ENCODE results near the gene FBXO31.
"Not testable (repeated sequence)": the region's sequence is repeated elsewhere in the genome, so short reads cannot be mapped to it uniquely, and the experiment has no call there.

The FBXO31 gene

GRCh38 chr16:87389245-87389644 lies 5.7 kb upstream of the FBXO31 start:
- Histone ChIP-seq H3K9ac (ENCODE audit: low read length) (no peak overlapping the region), H3K4me1 (ENCODE audit: control insufficient read depth, insufficient read depth, low read length) (peaks cover 19% of the 10 kb centered on the region), H3K36me3 (ENCODE audit: control insufficient read depth, insufficient read depth, low read length) (no peaks in the 10 kb centered on the region), H3K27ac (ENCODE audit: low read depth, low read length) (no peak overlapping the region), H3K4me3 (ENCODE audit: low read length) (no peak overlapping the region), H3K27me3 (ENCODE audit: control insufficient read depth, insufficient read depth, low read length) (no peaks in the 10 kb centered on the region)

GRCh38 chr16:87388818-87389134 lies 5.2 kb upstream of the FBXO31 start:
- Histone ChIP-seq H3K9ac (ENCODE audit: low read length) (no peak overlapping the region), H3K4me1 (ENCODE audit: control insufficient read depth, insufficient read depth, low read length) (peaks cover 17% of the 10 kb centered on the region), H3K4me3 (ENCODE audit: low read length) (no peak overlapping the region), H3K27me3 (ENCODE audit: control insufficient read depth, insufficient read depth, low read length) (no peaks in the 10 kb centered on the region), H3K27ac (ENCODE audit: low read depth, low read length) (peak overlapping the region; percentile 85), H3K36me3 (ENCODE audit: control insufficient read depth, insufficient read depth, low read length) (no peaks in the 10 kb centered on the region)

- Histone ChIP-seq H3K4me3 (ENCODE audit: low read length) (peak overlapping the region; percentile 44), H3K36me3 (ENCODE audit: control insufficient read depth, insufficient read depth, low read length) (no peaks in the 10 kb centered on the region), H3K9ac (ENCODE audit: low read length) (no peak overlapping the region), H3K27me3 (ENCODE audit: control insufficient read depth, insufficient read depth, low read length) (no peaks in the 10 kb centered on the region), H3K4me1 (ENCODE audit: control insufficient read depth, insufficient read depth, low read length) (peaks cover 12% of the 10 kb centered on the region), H3K27ac (ENCODE audit: low read depth, low read length) (peak overlapping the region; percentile 85)
These were observed 4.6 kb upstream of the FBXO31 start for GRCh38 chr16:87387942-87388817.

GRCh38 chr16:87384875-87385167 lies 1.2 kb upstream of the FBXO31 start:
- H3K9ac ChIP-seq (ENCODE audit: low read length); H3K27me3 ChIP-seq (ENCODE audit: control insufficient read depth, insufficient read depth, low read length); H3K36me3 ChIP-seq (ENCODE audit: control insufficient read depth, insufficient read depth, low read length); H3K27ac ChIP-seq (ENCODE audit: low read depth, low read length): not testable (repeated sequence)
- Histone ChIP-seq H3K4me1 (ENCODE audit: control insufficient read depth, insufficient read depth, low read length) (peaks cover 28% of the 10 kb centered on the region), H3K4me3 (ENCODE audit: low read length) (peak overlapping the region; percentile 86)

GRCh38 chr16:87384162-87384874 lies 742 bp upstream of the FBXO31 start:
- Histone ChIP-seq H3K36me3 (ENCODE audit: control insufficient read depth, insufficient read depth, low read length) (no peaks in the 10 kb centered on the region), H3K27me3 (ENCODE audit: control insufficient read depth, insufficient read depth, low read length) (no peaks in the 10 kb centered on the region), H3K9ac (ENCODE audit: low read length) (peak overlapping the region; percentile 77), H3K4me3 (ENCODE audit: low read length) (peak overlapping the region; percentile 86), H3K4me1 (ENCODE audit: control insufficient read depth, insufficient read depth, low read length) (peaks cover 28% of the 10 kb centered on the region), H3K27ac (ENCODE audit: low read depth, low read length) (peak overlapping the region; percentile 95)

- Histone ChIP-seq H3K4me1 (ENCODE audit: control insufficient read depth, insufficient read depth, low read length) (peaks cover 17% of the 10 kb centered on the region), H3K36me3 (ENCODE audit: control insufficient read depth, insufficient read depth, low read length) (no peaks in the 10 kb centered on the region), H3K4me3 (ENCODE audit: low read length) (peak overlapping the region; percentile 86), H3K27me3 (ENCODE audit: control insufficient read depth, insufficient read depth, low read length) (no peaks in the 10 kb centered on the region), H3K27ac (ENCODE audit: low read depth, low read length) (peak overlapping the region; percentile 95), H3K9ac (ENCODE audit: low read length) (peak overlapping the region; percentile 56)
These were observed 1.4 kb downstream of the FBXO31 start for GRCh38 chr16:87382023-87382785.

GRCh38 chr16:87380881-87381280 lies 2.7 kb downstream of the FBXO31 start:
- Histone ChIP-seq H3K4me1 (ENCODE audit: control insufficient read depth, insufficient read depth, low read length) (peaks cover 17% of the 10 kb centered on the region), H3K4me3 (ENCODE audit: low read length) (peak overlapping the region; percentile 51), H3K27ac (ENCODE audit: low read depth, low read length) (peak overlapping the region; percentile 66), H3K27me3 (ENCODE audit: control insufficient read depth, insufficient read depth, low read length) (no peaks in the 10 kb centered on the region), H3K9ac (ENCODE audit: low read length) (no peak overlapping the region), H3K36me3 (ENCODE audit: control insufficient read depth, insufficient read depth, low read length) (no peaks in the 10 kb centered on the region)

GRCh38 chr16:87380403-87380802 lies 3.2 kb downstream of the FBXO31 start:
- Histone ChIP-seq H3K27me3 (ENCODE audit: control insufficient read depth, insufficient read depth, low read length) (no peaks in the 10 kb centered on the region), H3K27ac (ENCODE audit: low read depth, low read length) (peak overlapping the region; percentile 66), H3K4me1 (ENCODE audit: control insufficient read depth, insufficient read depth, low read length) (peaks cover 19% of the 10 kb centered on the region), H3K36me3 (ENCODE audit: control insufficient read depth, insufficient read depth, low read length) (no peaks in the 10 kb centered on the region), H3K4me3 (ENCODE audit: low read length) (no peak overlapping the region), H3K9ac (ENCODE audit: low read length) (no peak overlapping the region)

GRCh38 chr16:87379312-87379752 lies 4.2 kb downstream of the FBXO31 start:
- not testable (repeated sequence) for H3K36me3 ChIP-seq (ENCODE audit: control insufficient read depth, insufficient read depth, low read length); H3K27ac ChIP-seq (ENCODE audit: low read depth, low read length); H3K4me3 ChIP-seq (ENCODE audit: low read length); H3K9ac ChIP-seq (ENCODE audit: low read length); H3K27me3 ChIP-seq (ENCODE audit: control insufficient read depth, insufficient read depth, low read length)
- peaks cover 19% of the 10 kb centered on the region for H3K4me1 ChIP-seq (ENCODE audit: control insufficient read depth, insufficient read depth, low read length)

GRCh38 chr16:87376660-87377059 lies 6.9 kb downstream of the FBXO31 start:
- H3K4me1 ChIP-seq (ENCODE audit: control insufficient read depth, insufficient read depth, low read length) = peaks cover 15% of the 10 kb centered on the region
- no peak overlapping the region for H3K4me3 ChIP-seq (ENCODE audit: low read length)
- H3K9ac ChIP-seq (ENCODE audit: low read length) = no peak overlapping the region
- no peaks in the 10 kb centered on the region for H3K36me3 ChIP-seq (ENCODE audit: control insufficient read depth, insufficient read depth, low read length)
- H3K27me3 ChIP-seq (ENCODE audit: control insufficient read depth, insufficient read depth, low read length) = no peaks in the 10 kb centered on the region
- H3K27ac ChIP-seq (ENCODE audit: low read depth, low read length) = no peak overlapping the region

- Histone ChIP-seq H3K4me1 (ENCODE audit: control insufficient read depth, insufficient read depth, low read length) (peaks cover 18% of the 10 kb centered on the region), H3K36me3 (ENCODE audit: control insufficient read depth, insufficient read depth, low read length) (no peaks in the 10 kb centered on the region), H3K27ac (ENCODE audit: low read depth, low read length) (no peak overlapping the region), H3K9ac (ENCODE audit: low read length) (no peak overlapping the region), H3K27me3 (ENCODE audit: control insufficient read depth, insufficient read depth, low read length) (no peaks in the 10 kb centered on the region), H3K4me3 (ENCODE audit: low read length) (no peak overlapping the region)
These were observed 8.0 kb downstream of the FBXO31 start for GRCh38 chr16:87375426-87376135.

GRCh38 chr16:87374313-87374712 lies 9.3 kb downstream of the FBXO31 start:
- Histone ChIP-seq H3K4me1 (ENCODE audit: control insufficient read depth, insufficient read depth, low read length) (peaks cover 15% of the 10 kb centered on the region), H3K27me3 (ENCODE audit: control insufficient read depth, insufficient read depth, low read length) (no peaks in the 10 kb centered on the region), H3K27ac (ENCODE audit: low read depth, low read length) (no peak overlapping the region), H3K4me3 (ENCODE audit: low read length) (no peak overlapping the region), H3K36me3 (ENCODE audit: control insufficient read depth, insufficient read depth, low read length) (no peaks in the 10 kb centered on the region), H3K9ac (ENCODE audit: low read length) (no peak overlapping the region)

Measured in rectal smooth muscle tissue (tissue), 1 donor.